KMS-11 (cell line): ENCODE measurements around the gene SCN5A.

Experiments used
- H2AFZ ChIP-seq: fragments of 200-600 bp; sonication (generic); 2 replicates; pipeline ENCODE4 v1.6.1; 2016; ENCODE audit warnings: antibody characterized with exemption, mixed run types, low read depth
- H3K27ac ChIP-seq: fragments of 200-600 bp; sonication (generic); 2 replicates; pipeline ENCODE4 v1.6.1; 2016; ENCODE audit warnings: mild to moderate bottlenecking, mixed run types
- H3K27me3 ChIP-seq: fragments of 200-600 bp; sonication (generic); 2 replicates; pipeline ENCODE4 v1.6.1; 2017; ENCODE audit warnings: mild to moderate bottlenecking, low read depth, mixed run types, moderate library complexity; ENCODE audit not compliant: insufficient read depth
- H3K36me3 ChIP-seq: fragments of 200-600 bp; sonication (generic); 2 replicates; pipeline ENCODE4 v1.6.1; 2017; ENCODE audit warnings: mild to moderate bottlenecking, mixed run types; ENCODE audit not compliant: insufficient read depth
- H3K4me1 ChIP-seq: fragments of 200-600 bp; sonication (generic); 2 replicates; pipeline ENCODE4 v1.6.1; 2016; ENCODE audit warnings: mild to moderate bottlenecking, low read depth, mixed run types; ENCODE audit not compliant: poor library complexity, severe bottlenecking
- H3K4me2 ChIP-seq: fragments of 200-600 bp; sonication (generic); 2 replicates; pipeline ENCODE4 v1.7.0; 2016; ENCODE audit warnings: mild to moderate bottlenecking, mixed run types
- H3K4me3 ChIP-seq: fragments of 200-600 bp; sonication (generic); IDR thresholded peaks from 2 replicates; pipeline ENCODE4 v1.6.1; 2017; ENCODE audit warnings: low read depth, low read length, mixed read lengths; ENCODE audit not compliant: insufficient read depth
- H3K79me2 ChIP-seq: fragments of 200-600 bp; sonication (generic); 2 replicates; pipeline ENCODE4 v1.6.1; 2016; ENCODE audit warnings: low read depth, mixed run types; ENCODE audit not compliant: insufficient read depth
- H3K9ac ChIP-seq: fragments of 200-600 bp; sonication (generic); 2 replicates; pipeline ENCODE4 v1.6.1; 2016; ENCODE audit warnings: mild to moderate bottlenecking, mixed run types
- H4K20me1 ChIP-seq: fragments of 200-600 bp; sonication (generic); 2 replicates; pipeline ENCODE4 v1.6.1; 2016; ENCODE audit warnings: mild to moderate bottlenecking, mixed run types; ENCODE audit not compliant: insufficient read depth
- TF ChIP-seq, protein P1 (sequence below): fragments of 200-600 bp; sonication (generic); conservative IDR thresholded peaks from 2 replicates; pipeline ENCODE4 v1.6.1; 2017; ENCODE audit warnings: low read depth, mild to moderate bottlenecking, antibody characterized with exemption, low read length, moderate library complexity, mixed read lengths

Gene SCN5A

DNA sequence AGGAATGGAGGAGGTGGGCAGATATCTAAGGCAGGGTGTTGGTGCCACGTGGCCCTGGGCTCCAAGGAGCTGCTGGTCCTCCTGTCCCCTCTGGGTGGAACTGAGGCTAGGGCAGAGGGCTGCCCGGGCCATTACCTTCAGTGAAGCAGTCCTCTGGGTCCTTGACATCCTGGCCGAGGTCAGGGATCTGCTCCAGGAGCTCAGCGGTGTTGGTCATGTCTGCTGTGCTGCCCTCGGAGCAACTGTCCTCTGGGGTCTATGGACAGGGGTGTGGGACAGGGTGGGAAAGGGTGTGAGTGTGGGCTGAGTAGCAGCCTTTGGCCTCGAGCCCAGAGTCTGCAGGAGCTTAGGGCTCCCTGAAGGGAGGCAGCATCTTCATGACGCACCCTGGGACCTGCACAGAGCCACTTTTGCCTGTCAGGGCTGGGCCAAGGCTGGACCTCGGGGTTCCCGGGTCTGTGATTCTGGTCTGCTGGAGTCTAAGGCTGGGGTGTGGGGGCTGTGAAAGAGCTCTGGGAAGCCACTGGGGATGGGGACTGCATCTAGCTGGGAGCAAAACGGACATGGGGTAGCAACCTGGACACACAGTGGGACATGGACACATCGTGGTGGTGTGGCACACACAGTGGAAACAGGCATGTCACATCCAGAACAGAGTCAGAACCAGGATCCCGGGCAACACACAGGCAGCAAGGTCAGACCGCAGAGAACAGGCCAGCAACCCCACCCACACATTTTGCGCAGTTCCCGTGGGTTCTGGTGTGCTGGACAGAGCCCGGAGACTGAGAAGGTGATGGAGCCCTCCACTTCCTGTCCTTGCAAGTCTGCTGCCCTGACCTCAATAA, 72.7 kb downstream of the SCN5A start:
- Histone ChIP-seq H2AFZ (no peak overlapping the region), H3K9ac (no peak overlapping the region), H4K20me1 (no peaks in the 10 kb centered on the region), H3K4me2 (no peak overlapping the region), H3K36me3 (no peaks in the 10 kb centered on the region), H3K79me2 (no peaks in the 10 kb centered on the region), H3K4me3 (no peak overlapping the region), H3K27me3 (no peaks in the 10 kb centered on the region), H3K27ac (no peak overlapping the region), H3K4me1 (no peaks in the 10 kb centered on the region)
- TF ChIP-seq, protein P1, sequence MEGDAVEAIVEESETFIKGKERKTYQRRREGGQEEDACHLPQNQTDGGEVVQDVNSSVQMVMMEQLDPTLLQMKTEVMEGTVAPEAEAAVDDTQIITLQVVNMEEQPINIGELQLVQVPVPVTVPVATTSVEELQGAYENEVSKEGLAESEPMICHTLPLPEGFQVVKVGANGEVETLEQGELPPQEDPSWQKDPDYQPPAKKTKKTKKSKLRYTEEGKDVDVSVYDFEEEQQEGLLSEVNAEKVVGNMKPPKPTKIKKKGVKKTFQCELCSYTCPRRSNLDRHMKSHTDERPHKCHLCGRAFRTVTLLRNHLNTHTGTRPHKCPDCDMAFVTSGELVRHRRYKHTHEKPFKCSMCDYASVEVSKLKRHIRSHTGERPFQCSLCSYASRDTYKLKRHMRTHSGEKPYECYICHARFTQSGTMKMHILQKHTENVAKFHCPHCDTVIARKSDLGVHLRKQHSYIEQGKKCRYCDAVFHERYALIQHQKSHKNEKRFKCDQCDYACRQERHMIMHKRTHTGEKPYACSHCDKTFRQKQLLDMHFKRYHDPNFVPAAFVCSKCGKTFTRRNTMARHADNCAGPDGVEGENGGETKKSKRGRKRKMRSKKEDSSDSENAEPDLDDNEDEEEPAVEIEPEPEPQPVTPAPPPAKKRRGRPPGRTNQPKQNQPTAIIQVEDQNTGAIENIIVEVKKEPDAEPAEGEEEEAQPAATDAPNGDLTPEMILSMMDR: no peak

DNA sequence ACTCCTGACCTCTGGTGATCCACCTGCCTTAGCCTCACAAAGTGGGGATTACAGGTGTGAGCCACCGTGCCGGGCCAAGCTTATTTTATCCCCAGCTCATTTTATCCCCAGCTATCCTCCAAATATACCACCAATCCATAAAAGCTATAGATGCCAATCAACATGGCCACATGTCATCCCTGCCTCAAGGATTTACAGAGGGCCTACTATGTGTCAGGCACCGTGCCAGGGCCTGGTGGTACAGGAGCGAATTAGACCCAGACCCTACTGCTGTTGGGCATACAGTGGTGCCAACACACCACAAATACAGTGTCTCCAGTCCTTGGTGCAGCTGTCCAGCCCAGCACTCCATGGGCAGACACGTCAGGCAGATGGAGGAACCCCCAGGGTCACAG, 73.4 kb downstream of the SCN5A start:
- no peak overlapping the region for H3K4me3 ChIP-seq
- no peaks in the 10 kb centered on the region for H4K20me1 ChIP-seq
- TF ChIP-seq, protein P1: no peak
- H3K9ac ChIP-seq: no peak overlapping the region
- H3K27ac ChIP-seq: no peak overlapping the region
- H3K4me1 ChIP-seq: no peaks in the 10 kb centered on the region
- no peaks in the 10 kb centered on the region for H3K79me2 ChIP-seq
- no peak overlapping the region for H3K4me2 ChIP-seq
- no peak overlapping the region for H2AFZ ChIP-seq
- H3K36me3 ChIP-seq: no peaks in the 10 kb centered on the region
- no peaks in the 10 kb centered on the region for H3K27me3 ChIP-seq

DNA sequence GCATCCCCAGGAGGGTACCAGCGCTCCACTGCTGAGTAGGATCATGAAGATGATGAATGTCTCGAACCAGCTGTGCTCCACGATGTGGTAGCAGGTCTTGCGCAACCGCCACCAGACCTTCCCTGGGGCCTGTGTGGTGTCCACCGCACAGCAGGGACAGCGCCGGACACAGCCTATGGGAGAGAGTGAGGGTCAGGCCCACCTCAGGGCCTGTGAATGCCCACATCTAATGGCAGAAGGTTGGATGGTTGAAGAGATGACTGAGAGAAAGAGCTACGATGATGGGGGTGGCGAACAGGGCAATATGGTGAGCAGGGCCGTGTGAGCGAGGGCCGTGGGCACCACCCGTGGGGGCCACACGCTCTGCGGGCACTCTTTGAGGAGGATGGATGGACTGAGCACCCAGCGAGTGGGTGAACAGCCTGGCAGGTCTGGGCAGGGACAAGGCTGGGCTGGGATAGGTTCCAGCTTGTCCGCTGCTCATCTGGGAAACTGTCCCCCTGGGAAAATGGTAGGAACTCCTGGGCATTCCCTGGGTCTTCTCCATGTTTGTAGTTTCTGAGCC, 74.1 kb downstream of the SCN5A start:
- H3K36me3 ChIP-seq: no peaks in the 10 kb centered on the region
- no peaks in the 10 kb centered on the region for H3K4me1 ChIP-seq
- no peaks in the 10 kb centered on the region for H4K20me1 ChIP-seq
- no peaks in the 10 kb centered on the region for H3K79me2 ChIP-seq
- TF ChIP-seq, protein P1: no peak
- H3K27ac ChIP-seq: no peak overlapping the region
- H3K4me3 ChIP-seq: no peak overlapping the region
- no peak overlapping the region for H3K4me2 ChIP-seq
- no peak overlapping the region for H2AFZ ChIP-seq
- H3K9ac ChIP-seq: no peak overlapping the region
- no peaks in the 10 kb centered on the region for H3K27me3 ChIP-seq

DNA sequence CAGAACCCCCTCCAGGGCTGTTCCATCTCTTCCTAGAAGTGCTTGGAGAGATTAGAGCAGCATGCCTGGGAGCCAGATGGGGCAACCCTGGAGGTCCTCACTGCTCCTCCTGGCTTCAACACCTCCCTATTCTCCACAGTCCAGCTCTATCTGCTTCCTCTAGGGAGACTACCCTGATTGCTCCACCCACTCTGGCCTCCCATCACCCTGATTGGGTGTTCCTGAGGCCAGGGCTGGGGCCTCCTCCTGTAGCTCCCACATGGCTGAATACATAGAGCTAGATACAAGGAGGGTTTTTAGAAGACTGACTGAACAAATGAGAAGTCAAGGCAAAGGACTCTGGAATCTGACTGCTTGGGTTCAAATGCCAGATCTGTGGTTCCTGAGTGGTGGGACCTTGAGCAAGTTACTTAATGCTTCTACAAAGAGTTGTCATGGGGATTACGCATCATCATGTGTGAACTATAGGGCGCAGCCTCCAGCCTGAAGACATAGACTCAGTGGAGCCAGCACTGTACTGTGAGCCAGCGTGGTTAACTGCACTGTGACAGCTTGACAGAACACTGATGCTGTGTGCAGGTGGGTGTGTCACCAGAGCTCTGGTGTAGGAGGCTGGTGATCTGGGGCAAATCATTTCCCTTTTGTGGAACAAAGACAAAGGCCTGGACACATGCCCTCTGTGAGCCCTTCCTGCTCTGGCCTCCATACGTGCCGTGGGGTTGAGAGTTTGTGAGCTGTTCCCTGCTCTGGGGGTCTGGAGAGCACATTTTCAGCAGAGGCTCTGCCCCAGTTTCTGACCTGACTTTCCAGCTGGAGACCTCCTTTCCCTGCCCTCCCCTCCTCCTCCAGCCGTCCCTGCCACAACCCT, 74.8 kb downstream of the SCN5A start:
- no peak overlapping the region for H3K27ac ChIP-seq
- H3K27me3 ChIP-seq: no peaks in the 10 kb centered on the region
- no peaks in the 10 kb centered on the region for H3K36me3 ChIP-seq

More for the DNA sequence above, 74.8 kb downstream of the SCN5A start:
- Histone ChIP-seq H2AFZ (no peak overlapping the region), H3K9ac (no peak overlapping the region), H3K4me3 (no peak overlapping the region), H3K4me1 (no peaks in the 10 kb centered on the region), H4K20me1 (no peaks in the 10 kb centered on the region), H3K79me2 (no peaks in the 10 kb centered on the region), H3K4me2 (no peak overlapping the region)
- TF ChIP-seq, protein P1: no peak
